Inflammatory macrophage treated with lipopolysaccharide for 1 hour (primary cell): ENCODE results near the gene TARP.

Source experiments
- DNase-seq, 2 donors: peaks; one replicate each; pipeline ENCODE4 v3.0.0-alpha.2; 2020 to 2022

TARP gene

DNA sequence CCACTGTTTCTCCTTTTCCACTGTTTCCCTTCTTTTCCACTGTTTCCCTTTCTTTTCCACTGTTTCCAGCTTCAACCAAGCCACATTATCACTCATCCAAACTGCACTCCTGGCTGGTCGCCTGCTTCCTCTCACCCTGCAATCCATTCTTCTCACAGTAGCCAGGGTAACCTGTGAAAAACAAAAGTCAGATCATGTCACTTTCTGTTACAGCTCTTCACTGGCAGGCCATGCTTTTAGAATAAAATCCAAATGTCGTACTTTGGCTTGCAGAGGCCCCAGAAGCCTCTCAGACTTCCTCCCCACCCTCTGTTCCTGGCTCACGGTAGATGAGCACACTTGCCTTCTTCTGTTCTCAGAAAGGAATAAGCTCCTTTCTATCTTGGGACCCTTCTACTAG, 61.5 kb downstream of the TARP start:
- no peak for DNase-seq

DNA sequence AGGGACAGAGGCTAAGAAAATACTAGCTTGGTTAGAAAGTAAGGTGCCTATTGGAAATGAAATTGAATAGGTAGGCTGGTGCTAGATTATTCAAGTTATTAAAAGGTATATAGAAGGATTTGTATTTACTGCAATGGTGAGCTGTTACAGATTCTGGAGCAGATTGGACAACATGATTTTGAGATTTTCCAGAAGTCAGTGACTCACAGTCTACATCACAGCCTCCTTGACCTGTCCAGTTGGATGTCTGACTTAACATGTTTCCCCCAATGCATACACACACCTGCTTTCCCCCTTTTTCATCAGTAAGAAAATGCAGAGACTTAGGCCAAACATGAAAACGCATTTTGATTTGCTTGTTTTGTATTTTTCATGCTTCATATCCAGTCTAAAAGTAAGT, 62.0 kb downstream of the TARP start:
- DNase-seq = no peak
